GM12891 (cell line): ENCODE results near the gene PRDM2.

Experiments
- DNase-seq: peaks from one replicate; pipeline ENCODE4 v3.0.0; 2011; ENCODE audit warnings: low spot score; ENCODE audit not compliant: insufficient read length
- FAIRE-seq: peaks from 2 replicates; lab custom pipeline; 2011; peaks lifted over from hg19 to GRCh38; lab: Jason Lieb, UNC
- PAX5 ChIP-seq: IDR thresholded peaks from 2 replicates; pipeline ENCODE4 v1.6.1; 2011; ENCODE audit warnings: low read length, moderate library complexity, mild to moderate bottlenecking; ENCODE audit not compliant: insufficient read depth, severe bottlenecking
- POLR2A ChIP-seq: IDR thresholded peaks from 2 replicates; pipeline ENCODE4 v1.6.1; 2011; ENCODE audit warnings: low read depth, low read length, control low read depth
- POLR2AphosphoS5 ChIP-seq: IDR thresholded peaks from 2 replicates; pipeline ENCODE4 v1.6.1; 2011; ENCODE audit warnings: low read depth, low read length, control low read depth
- POU2F2 ChIP-seq: IDR thresholded peaks from 2 replicates; pipeline ENCODE4 v1.6.1; 2011; ENCODE audit warnings: low read depth, mild to moderate bottlenecking, control low read depth, low read length, moderate library complexity
- SPI1 ChIP-seq: IDR thresholded peaks from 2 replicates; pipeline ENCODE4 v1.6.1; 2011; ENCODE audit warnings: low read depth, low read length, control low read depth
- TAF1 ChIP-seq: IDR thresholded peaks from 2 replicates; pipeline ENCODE4 v1.6.1; 2011; ENCODE audit warnings: low read depth, low read length, control low read depth

PRDM2 gene

DNA sequence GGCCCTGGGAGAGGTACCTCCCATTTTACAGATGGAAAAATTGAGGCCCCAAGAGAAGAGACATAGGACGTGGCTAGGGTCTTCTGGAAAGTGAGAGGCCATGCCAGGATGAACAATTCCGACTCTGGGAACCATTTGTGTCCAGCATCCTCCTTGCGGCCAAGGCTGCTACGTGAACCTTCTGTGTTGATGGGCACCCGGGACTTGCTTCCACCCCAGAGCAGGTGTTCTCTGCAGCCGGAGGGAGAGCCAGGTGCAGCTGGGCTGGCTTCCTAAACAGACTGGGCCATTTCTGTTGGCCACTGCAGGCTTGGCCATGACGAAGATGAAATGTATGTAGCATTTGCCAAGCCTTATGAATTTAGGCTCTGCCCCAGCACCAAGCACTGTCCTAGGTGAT is 118.9 kb downstream of the PRDM2 start:
- DNase-seq: no peak
- no peak for FAIRE-seq
- no peak for TF ChIP-seq TAF1

DNA sequence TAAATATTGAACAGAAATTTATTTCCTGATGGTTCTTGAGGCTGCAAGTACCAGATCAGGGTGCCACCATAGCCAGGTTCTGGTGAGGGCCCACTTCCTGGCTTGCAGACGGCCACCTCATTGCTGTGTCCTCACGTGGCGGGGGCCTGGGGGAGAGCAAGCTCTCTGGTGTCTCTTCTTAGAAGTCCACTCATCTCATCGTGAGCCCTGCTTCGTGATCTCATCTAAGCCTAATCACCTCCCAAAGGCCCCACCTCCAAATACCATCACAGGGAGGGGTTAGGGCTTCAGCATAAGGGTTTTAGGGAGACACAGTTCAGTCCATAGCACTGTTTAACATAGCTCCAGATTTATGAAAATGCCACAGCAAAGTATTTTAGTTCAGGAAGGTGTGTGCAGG is 119.7 kb downstream of the PRDM2 start:
- FAIRE-seq (no peak), DNase-seq (no peak)
- TF ChIP-seq SPI1: no peak
- no peak for TF ChIP-seq TAF1
- no peak for TF ChIP-seq POU2F2
- TF ChIP-seq POLR2A: no peak
- TF ChIP-seq POLR2AphosphoS5: no peak

DNA sequence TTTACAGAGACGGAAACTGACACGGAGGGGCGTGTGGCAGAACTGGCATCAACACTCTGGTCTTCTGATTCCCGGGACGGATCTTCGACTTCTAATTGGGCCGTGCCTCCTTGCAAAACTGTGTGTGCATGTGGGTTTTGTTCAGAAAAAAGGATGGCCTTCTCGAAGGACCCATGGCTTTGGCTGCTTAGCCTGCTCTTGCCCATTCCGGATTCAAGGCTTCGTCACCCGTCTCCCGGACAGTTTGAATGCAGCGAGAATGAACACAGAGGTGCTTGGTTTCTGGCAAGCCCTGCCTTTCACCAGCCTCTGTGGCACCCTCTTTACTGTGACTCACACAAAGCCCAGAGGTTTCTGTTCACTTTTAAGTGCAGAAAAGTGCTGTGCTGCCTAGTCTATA is 120.1 kb downstream of the PRDM2 start:
- FAIRE-seq (no peak), DNase-seq (no peak)
- TF ChIP-seq PAX5: no peak
- no peak for TF ChIP-seq POU2F2
- no peak for TF ChIP-seq SPI1
- no peak for TF ChIP-seq POLR2A
- TF ChIP-seq POLR2AphosphoS5: no peak
- no peak for TF ChIP-seq TAF1

DNA sequence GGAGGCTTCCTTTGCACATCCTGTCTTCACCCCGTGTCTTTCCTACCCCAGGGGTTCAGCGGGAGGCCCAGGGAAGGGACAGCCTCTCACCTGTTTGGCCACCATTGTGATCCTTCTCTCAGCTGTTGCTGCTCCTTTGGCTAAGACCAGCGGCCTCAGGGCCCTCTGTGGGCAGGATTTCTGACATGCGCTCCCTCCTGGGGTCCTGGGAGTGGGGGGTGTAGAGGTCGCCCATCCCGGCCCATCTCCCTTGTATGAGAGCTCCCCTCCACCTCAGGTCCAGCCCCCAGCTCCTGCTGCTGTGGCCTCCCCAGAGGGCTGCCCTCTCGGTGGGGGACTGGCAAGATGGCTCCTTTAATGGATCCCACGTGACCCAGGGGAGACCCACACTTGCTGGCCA is 120.5 kb downstream of the PRDM2 start:
- DNase-seq (no peak), FAIRE-seq (no peak)
- TF ChIP-seq POLR2A: no peak
- TF ChIP-seq POLR2AphosphoS5: no peak
- TF ChIP-seq POU2F2: no peak

DNA sequence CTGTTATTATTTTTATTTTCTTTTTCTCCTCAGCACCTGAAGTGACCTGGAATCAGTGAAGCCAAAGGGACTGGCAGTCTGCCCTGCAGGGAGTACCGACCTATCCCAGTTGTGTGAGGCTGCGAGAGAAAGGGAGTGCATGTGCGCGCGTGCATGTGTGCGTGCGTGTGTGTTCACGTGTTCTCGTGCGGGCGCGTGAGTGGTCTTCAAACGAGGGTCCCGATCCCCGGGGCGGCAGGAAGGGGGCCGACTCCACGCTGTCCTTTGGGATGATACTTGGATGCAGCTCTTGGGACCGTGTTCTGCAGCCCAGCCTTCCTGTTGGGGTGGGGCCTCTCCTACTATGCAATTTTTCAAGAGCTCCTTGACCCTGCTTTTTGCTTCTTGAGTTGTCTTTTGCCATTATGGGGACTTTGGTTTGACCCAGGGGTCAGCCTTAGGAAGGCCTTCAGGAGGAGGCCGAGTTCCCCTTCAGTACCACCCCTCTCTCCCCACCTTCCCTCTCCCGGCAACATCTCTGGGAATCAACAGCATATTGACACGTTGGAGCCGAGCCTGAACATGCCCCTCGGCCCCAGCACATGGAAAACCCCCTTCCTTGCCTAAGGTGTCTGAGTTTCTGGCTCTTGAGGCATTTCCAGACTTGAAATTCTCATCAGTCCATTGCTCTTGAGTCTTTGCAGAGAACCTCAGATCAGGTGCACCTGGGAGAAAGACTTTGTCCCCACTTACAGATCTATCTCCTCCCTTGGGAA is 123.3 kb downstream of the PRDM2 start:
- no peak for TF ChIP-seq PAX5
- no peak for TF ChIP-seq SPI1
- TF ChIP-seq TAF1: no peak
- no peak for TF ChIP-seq POU2F2
- no peak for TF ChIP-seq POLR2A
- no peak for TF ChIP-seq POLR2AphosphoS5
- no peak for FAIRE-seq
- DNase-seq: no peak

DNA sequence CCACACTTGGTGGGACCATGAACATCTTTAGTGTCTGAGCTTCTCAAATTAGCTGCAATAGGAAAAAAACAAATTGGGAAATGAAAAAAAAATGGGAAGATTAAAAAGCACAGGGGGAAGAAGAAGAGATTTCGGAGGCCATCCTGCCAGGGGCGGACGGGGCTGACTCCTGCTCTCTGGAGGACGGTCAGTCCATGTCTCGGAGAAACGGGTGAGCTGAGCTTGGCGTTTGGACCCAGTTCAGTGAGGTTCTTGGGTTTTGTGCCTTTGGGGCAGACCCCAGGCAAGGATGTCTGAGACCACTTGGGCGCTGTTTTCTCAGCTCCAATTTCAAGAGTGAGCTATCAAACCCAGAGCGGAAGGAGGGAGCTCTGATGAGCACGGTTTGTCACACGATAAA is 123.9 kb downstream of the PRDM2 start:
- DNase-seq: no peak
- FAIRE-seq: no peak
- TF ChIP-seq POU2F2 (no peak), POLR2AphosphoS5 (no peak), POLR2A (no peak), TAF1 (no peak), PAX5 (no peak), SPI1 (no peak)

DNA sequence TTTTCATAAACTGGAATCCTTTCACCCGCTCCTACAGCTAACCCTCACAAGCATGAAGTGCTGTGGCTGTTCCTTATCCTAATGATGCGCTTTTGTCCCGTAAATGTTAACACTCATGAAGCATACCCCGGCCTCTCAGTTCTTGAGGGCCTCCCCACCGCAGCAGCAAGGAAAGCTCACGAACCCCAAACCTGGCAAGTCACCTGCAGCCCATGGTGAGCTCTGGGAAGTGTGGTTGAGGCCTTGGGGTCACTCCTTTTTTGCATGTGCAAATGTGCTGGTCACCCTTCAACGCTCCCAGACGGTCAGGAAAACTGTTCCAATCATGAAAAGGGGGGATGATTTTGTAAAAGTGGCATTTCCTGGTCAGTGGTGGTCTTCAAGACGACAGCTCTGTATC is 124.6 kb downstream of the PRDM2 start:
- no peak for TF ChIP-seq SPI1
- TF ChIP-seq TAF1: no peak
- DNase-seq (no peak), FAIRE-seq (no peak)

DNA sequence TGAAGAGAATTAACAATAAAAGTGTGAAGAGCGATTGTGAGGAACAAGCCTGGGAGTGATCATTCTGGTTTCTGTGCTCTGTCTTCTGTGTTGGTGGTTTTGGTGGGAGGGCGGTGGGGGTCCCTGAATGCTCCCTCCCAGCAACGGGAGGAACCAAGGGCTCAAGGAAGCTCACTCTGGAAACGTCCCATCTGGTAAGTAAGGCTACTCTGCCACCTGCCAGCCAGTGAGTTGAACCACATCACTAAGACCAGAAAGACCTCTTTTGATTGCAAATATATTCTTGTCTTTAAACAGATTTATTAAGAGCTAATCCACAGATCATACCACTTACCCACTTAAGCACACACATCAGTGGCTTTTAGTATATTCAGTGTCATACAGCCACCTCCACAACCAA is 125.0 kb downstream of the PRDM2 start:
- TF ChIP-seq POLR2A (no peak), PAX5 (no peak), POU2F2 (no peak), SPI1 (no peak), POLR2AphosphoS5 (no peak)
- FAIRE-seq: no peak
- DNase-seq: no peak

DNA sequence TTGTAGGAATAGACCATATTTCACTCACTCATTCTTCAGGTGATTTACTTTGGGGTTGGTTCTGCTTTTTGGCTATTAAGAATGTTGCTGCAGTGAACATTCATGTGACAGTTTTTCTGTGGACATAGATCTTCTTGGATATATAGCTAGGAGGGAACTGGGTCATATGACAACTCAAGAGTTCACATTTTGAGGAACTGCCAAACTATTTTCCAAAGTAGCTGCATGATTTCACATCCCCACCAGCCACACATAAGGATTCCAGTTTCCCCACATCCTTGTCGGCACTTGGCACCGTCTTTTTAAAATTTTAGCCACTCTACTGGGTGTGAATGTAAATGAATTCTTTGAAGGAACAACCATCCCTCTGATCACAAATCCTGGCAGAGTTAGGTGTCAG is 126.0 kb downstream of the PRDM2 start:
- no peak for DNase-seq
- TF ChIP-seq POLR2A (no peak), SPI1 (no peak), TAF1 (no peak), POU2F2 (no peak), PAX5 (no peak), POLR2AphosphoS5 (no peak)
- no peak for FAIRE-seq

DNA sequence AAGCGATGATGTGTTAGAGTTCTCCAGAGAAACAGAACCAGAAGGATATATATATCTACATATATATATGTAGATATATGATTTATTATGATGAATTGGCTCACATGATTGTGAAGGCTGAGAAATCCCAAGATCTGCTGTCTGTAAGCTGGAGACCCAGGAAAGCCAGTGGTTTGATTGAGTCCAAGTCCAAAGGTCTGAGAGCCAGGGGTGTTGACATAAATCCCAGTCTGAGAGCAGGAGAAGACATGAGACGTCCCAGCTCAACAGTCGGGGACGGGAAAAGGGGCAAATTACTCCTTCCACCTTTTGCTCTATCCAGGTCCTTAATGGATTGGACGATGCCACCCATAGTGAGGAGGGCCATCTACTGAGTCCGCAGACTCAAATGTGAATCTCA is 126.6 kb downstream of the PRDM2 start:
- DNase-seq: no peak
- FAIRE-seq: no peak
- TF ChIP-seq POLR2A (no peak), SPI1 (no peak), POU2F2 (no peak), TAF1 (no peak), PAX5 (no peak), POLR2AphosphoS5 (no peak)
